Measurements from ENCODE around the gene CREB5. TPM values are rescaled to one million over a fixed set of nuclear protein-coding genes. Genes with fewer than 3 reads are reported as not detected.
"Not testable (repeated sequence)": the region's sequence is repeated elsewhere in the genome, so short reads cannot be mapped to it uniquely, and the experiment has no call there.

Gene CREB5
- total RNA-seq, 1 donor from 2014 or later, result 8.9 TPM

DNA sequence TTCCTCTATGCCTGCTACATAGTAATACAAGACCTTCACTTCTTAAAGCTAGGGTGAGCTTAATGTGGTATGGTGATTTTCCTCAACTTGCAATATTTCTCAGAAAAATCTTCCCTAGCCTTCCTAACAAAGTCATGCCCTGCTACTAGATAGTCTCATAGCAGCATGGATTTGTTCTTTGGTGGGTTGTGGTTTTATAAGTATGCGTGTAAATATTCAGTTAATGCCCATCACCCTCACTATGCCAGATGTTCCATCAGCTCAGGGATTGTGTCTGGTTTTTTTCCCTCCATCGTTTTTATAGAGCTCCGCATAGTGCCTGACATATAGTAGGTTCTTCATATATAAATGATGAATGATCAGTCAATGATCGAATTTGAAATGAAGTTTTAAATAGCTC, 182.8 kb downstream of the CREB5 start:
- intact Hi-C loops (cut with DNase I), result no loop called here
- H3K4me3 ChIP-seq, result no peak overlapping the region
- H3K4me1 ChIP-seq, result no peaks in the 10 kb centered on the region
- H3K27me3 ChIP-seq, result no peaks in the 10 kb centered on the region
- no peaks in the 10 kb centered on the region for H3K36me3 ChIP-seq
- DNase-seq (no peak), ATAC-seq (no peak)
- H3K9me3 ChIP-seq, result no peaks in the 10 kb centered on the region
- no peak overlapping the region for H3K27ac ChIP-seq
- TF ChIP-seq CTCF (IDR thresholded peaks at IDR 0.05), result no peak

- TF ChIP-seq CTCF (IDR thresholded peaks at IDR 0.05), result no peak
- H3K9me3 ChIP-seq, result no peaks in the 10 kb centered on the region
- intact Hi-C loops (cut with DNase I), result no loop called here
- H3K27me3 ChIP-seq, result no peaks in the 10 kb centered on the region
- no peaks in the 10 kb centered on the region for H3K36me3 ChIP-seq
- DNase-seq (no peak), ATAC-seq (no peak)
- no peak overlapping the region for H3K4me3 ChIP-seq
- H3K27ac ChIP-seq, result no peak overlapping the region
- H3K4me1 ChIP-seq, result no peaks in the 10 kb centered on the region
Observed at GRCh38 chr7:28595801-28596200, 183.5 kb downstream of the CREB5 start.

DNA sequence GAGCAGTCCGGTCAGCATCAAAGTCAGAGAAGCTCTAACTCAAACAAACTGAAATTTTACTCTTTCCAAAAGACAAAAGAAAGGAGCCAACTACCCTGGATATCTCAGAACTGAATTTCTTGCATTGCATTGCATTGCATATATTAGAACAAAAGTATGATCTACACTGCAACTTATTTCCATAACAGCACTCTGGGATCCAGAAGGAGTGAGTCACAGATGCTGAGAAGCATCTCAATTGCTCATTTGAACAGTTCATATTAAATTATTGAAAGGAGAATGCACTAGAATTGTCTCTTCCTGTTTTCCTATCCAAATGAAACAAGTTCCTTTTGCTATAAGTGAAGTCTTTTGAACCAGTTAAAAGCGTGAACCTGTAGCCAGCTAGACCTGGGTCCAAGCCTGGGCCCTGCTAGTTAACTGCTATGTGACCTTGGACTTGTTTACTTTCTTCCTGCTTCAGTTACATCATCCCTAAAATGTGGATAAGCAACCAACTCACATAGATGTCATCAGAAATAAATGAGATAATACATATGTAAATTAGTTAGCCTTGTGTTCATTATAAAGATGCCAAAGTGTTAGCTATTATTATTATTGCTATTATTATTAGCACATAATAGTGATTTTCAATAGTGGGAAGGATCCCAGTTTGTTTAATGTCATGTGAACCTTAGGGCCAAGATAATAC, 184.1 kb downstream of the CREB5 start:
- Histone ChIP-seq H3K36me3 (no peaks in the 10 kb centered on the region), H3K27ac (no peak overlapping the region), H3K27me3 (no peaks in the 10 kb centered on the region), H3K9me3 (no peaks in the 10 kb centered on the region), H3K4me3 (no peak overlapping the region), H3K4me1 (no peaks in the 10 kb centered on the region)
- no peak for ATAC-seq
- TF ChIP-seq CTCF (IDR thresholded peaks at IDR 0.05), result no peak
- DNase-seq, result no peak
- intact Hi-C loops (cut with DNase I), result no loop called here

GRCh38 chr7:28597284-28597683, 185.0 kb downstream of the CREB5 start:
- Histone ChIP-seq H3K4me1 (no peaks in the 10 kb centered on the region), H3K9me3 (no peaks in the 10 kb centered on the region), H3K36me3 (no peaks in the 10 kb centered on the region), H3K27ac (no peak overlapping the region), H3K4me3 (no peak overlapping the region), H3K27me3 (no peaks in the 10 kb centered on the region)
- intact Hi-C loops (cut with DNase I), result no loop called here
- TF ChIP-seq CTCF (IDR thresholded peaks at IDR 0.05), result no peak
- DNase-seq (no peak), ATAC-seq (no peak)

GRCh38 chr7:28598037-28598436, 185.7 kb downstream of the CREB5 start:
- H3K27me3 ChIP-seq; H3K4me3 ChIP-seq; H3K36me3 ChIP-seq; intact Hi-C loops (cut with DNase I); ATAC-seq; H3K4me1 ChIP-seq; DNase-seq; H3K27ac ChIP-seq; H3K9me3 ChIP-seq: not testable (repeated sequence)

- H3K27me3 ChIP-seq, result no peaks in the 10 kb centered on the region
Observed at GRCh38 chr7:28598586-28598985, 186.3 kb downstream of the CREB5 start.

More at GRCh38 chr7:28598586-28598985, 186.3 kb downstream of the CREB5 start:
- TF ChIP-seq CTCF (IDR thresholded peaks at IDR 0.05), result no peak
- Histone ChIP-seq H3K4me1 (no peaks in the 10 kb centered on the region), H3K27ac (no peak overlapping the region), H3K9me3 (no peaks in the 10 kb centered on the region), H3K4me3 (no peak overlapping the region), H3K36me3 (no peaks in the 10 kb centered on the region)
- ATAC-seq (no peak), DNase-seq (no peak)
- intact Hi-C loops (cut with DNase I), result no loop called here
